HG02798 (cell line): ENCODE results near the gene CLEC1A.

ENCODE experiments used
- ATAC-seq: cut with Tn5 transposase; IDR thresholded peaks from one replicate; pipeline ENCODE4 v1.9.1; 2021; ENCODE audit warnings: mild to moderate bottlenecking; ENCODE audit not compliant: unreplicated experiment, poor library complexity

The CLEC1A gene, protein sequence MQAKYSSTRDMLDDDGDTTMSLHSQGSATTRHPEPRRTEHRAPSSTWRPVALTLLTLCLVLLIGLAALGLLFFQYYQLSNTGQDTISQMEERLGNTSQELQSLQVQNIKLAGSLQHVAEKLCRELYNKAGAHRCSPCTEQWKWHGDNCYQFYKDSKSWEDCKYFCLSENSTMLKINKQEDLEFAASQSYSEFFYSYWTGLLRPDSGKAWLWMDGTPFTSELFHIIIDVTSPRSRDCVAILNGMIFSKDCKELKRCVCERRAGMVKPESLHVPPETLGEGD

DNA sequence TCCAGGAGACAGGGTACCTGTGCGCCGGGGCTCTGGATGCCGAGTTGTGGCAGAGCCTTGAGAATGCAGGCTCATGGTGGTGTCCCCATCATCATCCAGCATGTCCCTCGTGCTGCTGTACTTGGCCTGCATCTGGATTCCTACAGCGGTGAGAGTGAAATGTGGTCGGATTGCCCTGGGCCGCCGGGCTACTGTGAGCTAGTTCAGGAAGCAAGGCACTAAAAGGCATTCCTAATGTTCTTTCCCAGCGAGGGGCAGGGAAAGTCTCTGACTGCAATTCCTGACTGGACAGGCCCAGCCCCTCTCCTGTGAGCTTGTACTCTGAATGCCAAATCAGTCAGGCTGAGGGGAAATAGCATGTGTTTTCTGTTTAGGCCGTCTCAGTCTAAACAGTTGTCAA lies at the start of gene CLEC1A:
Gene CLEC1A (minus strand): TSS at position 195 of the 400 bp plus-strand sequence. CDS start 63 bp downstream, at position 132.
- no peak for ATAC-seq

DNA sequence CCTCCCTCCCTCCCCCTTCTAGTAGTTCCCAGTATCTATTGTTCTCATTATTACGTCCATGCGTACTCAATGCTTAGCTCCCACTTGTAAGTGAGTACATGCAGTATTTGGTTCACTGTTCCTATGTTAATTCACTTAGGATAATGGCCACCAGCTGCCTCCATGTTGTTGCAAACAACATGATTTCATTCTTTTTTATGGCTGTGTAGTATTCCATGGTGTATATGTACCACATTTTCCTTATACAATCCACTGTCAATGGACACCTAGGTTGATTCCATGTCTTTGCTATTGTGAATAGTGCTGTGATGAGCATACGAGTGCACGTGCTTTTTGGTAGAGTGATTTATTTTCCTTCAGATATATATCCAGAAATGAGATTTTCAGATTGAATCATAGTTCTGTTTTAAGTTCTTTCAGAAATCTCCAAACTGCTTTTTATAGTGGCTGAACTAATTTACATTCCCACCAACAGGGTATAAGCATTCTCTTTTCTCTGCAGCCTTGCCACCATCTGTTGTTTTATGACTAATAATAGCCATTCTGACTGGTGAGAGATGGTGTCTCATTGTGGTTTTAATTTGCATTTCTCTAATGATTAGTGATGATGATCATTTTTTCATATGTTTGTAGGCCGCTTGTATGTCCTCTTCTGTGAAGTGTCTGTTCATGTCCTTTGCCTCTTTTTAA lies 49.1 kb upstream of the CLEC1A start:
- peak; percentile 70 for ATAC-seq

DNA sequence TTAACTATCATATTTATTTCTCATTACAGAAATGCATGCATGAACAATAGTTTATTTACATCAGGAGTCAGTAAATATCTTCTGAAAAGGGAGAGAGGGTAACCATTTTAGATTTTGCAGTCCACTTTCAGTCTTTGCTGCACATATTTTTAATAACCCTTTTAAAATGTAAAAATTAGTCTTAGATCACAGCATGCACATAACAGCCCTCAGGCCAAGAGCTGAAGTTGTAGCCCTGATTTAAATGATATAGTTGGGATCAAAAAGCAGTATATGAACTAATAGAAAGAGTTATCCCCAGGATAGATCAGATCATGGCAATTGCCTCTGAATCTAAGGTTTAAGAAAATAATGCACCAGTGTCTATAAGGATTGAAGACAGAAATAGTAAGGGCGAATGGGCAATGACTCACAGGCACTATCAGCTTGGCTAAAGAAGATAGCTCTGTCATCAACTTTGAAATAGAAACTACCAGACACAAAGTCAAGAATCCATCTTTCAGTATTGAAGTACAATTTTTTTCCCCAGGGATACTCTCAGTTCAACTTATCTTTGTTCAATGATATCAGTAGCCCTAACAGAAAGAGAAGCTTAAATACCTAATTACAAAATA lies 44.3 kb upstream of the CLEC1A start:
- ATAC-seq: no peak

DNA sequence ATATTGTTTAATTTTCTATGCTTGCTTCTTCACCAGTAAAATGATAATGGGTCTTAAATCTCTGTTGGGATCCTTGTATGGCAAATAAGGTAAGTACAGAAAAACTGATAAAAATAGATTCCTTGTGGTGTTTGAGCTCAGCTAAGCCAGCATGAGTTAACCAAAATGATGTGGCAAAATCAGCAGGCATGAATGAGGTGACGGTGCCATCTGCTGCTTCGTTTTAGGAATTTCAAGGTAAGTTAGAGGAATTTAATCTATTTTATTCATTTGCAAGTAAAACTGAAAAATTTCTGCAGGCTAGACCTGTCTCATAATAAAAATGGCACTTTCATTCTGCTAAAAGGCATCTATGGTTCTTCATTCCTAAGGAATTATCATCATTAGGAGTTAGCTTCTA lies 41.2 kb upstream of the CLEC1A start:
- ATAC-seq: no peak

DNA sequence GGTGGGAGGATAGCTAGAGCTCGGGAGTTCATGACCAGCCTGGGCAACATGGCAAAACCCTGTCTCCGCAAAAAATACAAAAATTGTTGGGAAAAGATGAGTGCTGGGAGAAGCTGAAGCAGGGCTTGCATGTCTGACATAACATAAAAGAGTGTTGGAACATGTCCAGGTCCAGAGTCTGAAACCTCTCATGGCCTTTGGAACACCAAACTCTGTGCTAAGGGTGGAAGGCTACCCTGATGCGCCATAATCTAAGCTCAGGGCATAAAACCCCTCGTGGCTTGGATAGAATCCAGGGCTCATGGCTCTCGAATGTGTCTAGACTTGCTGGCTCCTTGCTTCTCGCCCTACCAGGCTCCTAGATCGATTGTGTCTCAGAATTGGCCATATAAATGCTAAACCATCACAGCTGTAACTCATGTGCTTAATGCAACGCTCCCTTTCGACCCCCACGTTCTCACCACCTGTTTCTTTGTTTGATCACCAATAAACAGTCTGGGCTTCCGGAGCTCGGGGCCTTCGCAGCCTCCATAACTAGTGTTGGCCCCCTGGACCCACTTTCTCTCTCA lies 37.9 kb upstream of the CLEC1A start:
- no peak for ATAC-seq

DNA sequence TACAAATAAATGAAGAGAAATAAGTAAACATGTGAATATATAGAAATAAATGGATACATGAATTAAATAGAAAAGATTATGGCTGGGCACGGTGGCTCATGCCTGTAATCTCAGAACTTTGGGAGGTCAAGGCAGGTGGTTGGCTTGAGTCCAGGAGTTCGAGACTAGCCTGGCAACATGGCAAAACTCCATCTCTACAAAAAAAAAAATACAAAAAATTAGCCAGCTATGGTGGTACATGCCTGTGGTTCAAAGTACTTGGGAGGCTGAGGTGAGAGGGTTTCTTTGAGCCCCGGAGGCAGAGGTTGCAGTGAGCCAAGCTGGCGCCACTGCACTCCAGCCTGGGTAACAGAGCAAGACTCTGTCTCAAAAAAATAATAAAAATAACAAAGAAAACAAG lies 36.3 kb upstream of the CLEC1A start:
- no peak for ATAC-seq

DNA sequence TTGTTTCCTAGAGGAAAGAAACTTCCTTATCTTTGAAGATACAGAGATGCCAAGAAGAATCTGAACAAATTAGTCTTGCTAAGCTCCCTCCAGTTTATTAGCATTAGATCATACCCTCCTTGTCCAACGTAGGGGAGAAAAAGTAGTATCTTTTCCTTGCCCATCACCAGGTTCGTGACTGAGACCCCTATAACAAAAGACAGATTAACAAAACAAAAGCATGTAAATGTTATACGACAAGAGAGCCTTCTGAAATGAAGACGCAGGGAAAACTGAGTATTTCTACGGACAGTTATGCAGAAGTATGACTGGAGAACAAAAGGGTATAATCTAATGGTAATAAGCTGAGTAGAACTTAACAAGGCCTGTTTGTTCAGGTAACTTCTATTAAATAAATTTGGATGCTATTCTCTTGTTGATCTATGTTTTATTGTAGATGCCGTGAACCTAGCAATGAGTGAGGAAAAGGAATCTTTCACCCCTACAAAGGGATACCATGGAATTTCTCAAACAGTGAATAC lies 34.1 kb upstream of the CLEC1A start:
- ATAC-seq: no peak

DNA sequence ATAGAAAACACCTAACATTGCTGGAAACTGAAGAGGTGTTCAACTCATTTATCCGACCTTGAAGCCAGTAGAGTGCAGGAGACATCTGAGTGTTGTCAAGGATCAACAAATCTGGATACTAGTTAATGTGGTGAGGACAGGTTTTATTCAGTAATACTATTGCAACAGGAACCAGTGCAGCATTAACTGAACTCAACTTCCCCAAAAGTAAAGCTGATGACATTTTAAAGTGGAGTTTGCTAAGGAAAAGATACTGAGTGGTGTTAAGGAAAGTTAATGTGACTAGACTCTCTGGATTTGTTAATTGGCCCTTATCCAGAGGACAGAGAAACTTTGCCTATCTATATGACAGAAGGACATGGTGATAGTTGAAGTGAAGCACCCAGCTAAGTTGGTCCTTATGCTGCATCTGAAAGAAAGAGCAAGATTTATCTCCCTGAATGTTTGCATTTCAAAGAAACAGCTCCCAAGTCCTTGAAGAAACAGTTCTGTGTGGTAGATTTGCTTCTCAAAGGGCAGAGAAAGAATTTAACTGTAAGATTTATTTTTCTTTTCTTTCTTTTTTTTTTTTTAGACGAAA lies 32.4 kb upstream of the CLEC1A start:
- no peak for ATAC-seq

DNA sequence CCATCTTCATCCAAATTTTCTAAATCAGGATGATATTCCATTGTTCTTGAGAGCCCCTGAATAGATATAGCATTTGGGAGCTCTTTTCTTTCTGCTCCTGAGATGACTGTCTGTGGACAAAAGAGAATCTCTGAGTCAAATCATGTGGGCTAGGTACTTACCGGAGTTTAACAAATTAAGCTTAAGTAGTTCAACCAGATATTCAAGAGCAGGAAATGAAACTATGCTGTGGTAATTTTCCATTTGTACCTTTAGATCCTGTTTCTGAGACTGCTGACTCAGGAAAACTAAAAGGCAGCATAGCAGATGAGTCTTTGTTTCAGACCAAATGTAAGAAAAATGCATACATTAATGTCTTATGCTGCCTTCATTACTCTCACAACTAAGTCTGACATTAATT lies 31.3 kb upstream of the CLEC1A start, which contains the start of gene CLEC7A:
Gene CLEC7A (minus strand): TSS at position 158 of the 400 bp plus-strand sequence. CDS start 117 bp downstream, at position 41.
- peak; percentile 85 for ATAC-seq

DNA sequence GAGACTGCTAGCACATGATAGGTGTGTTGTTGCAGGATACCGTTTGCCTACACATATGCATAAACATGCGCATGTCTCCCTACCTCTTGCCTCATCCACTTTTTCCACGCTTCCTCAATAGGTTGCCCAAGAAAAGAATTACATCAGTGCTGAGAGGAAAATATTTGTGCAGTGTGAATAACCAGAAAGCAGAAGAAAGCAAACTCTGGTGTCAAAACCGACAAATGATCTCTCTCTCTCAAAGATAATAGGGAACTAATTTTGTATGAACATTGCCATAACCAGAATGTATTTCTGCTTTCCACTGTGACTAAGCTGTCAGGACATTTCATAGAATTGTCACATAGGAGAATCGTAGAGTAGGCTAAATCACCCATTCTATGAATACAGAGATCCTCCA lies 29.9 kb upstream of the CLEC1A start:
- no peak for ATAC-seq

DNA sequence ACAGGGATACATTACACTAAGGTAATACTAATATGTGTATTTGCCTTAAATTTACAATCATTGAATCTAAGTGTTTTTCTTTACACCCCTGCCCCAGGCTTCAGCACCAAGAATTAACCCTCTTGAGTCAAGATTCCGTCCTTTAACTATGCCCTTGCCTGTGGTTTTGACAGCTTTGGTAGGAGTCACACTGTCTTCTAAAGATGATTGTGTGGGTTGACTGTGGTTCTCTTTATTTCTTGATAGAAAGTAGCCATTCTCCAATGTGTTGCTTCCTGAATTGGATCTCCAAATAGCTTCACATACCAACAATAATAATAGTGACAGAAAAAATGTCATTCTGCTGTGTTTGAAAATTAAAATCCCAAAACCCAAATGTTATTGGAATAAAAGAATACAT lies 27.6 kb upstream of the CLEC1A start:
- no peak for ATAC-seq

DNA sequence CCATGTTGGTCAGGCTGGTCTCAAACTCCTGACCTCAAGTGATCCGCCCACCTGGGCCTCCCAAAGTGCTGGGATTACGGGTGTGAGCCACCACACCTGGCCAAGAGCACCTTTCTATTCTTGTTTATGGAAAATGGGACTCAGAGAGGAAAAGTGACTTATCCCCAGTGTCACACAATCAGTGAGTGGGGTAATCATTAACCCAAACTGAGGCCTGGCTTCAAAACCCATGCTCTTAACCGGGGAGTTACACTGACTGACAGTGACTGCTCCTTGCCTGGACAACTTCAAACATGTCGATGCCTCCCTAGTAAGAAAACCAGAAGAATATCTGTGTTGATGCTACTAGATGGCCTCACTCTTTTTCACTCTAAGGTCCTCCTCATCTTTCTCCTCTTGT lies 23.9 kb upstream of the CLEC1A start:
- no peak for ATAC-seq

DNA sequence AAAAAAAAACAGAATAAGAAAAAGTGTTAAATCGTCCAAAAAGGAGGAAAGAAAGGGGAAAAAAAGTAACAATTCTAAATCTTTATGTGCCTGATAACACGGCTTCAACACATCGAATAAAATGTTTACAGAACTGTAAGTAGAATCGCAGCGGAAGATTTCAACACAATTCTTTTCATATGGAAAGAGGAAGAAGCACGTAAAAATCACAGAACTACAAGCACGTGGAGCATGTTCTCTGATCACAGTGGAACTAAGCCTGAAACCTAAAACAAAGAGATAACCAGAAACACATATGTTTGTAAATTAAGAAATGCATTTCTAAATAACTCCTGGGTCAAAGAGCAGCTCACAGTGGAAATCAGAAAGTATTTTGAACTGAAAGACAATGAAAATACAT lies 22.5 kb upstream of the CLEC1A start:
- ATAC-seq: no peak

DNA sequence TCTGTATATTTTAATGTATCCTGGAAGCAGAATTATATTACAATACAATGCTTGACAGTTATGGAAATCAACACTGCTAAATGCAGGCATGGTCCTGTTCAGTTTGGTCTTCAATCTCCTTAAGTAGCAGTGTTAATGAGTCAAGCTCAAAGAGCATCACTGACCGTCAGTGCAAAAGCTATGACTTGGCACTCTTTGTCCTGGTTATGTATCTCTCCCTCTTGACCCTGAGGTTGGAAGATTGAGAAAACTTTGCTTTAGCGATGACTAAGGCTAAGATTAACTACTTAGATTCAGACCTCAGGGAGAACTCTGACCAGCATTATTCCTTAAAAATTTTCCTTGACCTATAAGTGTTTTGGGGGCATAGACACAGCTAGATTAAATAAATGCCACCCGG lies 20.3 kb upstream of the CLEC1A start:
- no peak for ATAC-seq

DNA sequence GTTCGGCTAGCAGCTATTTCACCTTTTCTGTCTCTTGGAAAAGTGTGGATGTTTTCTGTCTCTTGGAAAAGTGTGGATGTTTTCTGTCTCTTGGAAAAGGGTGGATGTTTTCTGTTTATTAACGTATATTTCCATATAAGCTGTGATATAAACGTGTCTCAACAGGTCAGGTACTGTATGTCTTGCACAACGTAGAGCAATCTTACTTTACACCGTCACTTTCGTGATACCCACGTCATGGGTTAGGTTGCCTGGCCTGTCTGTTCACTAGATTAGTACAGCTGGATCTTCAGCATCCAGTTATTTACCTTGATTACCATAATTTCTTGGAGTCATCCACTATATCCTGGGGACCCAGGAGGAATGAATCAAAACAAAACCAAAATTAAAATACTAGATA lies 17.1 kb upstream of the CLEC1A start:
- no peak for ATAC-seq

DNA sequence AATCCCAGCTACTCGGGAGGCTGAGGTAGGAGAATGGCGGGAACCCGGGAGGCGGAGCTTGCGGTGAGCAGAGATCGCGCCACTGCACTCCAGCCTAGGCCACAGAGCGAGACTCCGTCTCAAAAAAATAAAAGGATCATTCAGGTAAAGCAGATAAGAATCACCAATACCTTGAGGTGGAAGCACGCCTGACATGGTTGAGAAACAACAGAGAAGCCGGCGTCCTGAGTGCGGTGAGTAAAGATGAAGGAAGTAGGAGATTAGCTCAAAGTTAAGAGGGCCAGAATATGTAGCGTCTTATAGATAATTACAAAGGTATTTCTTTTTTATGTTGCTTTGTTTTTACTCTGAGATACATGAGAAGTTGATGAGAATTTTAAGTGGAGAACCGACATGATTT lies 16.5 kb upstream of the CLEC1A start:
- ATAC-seq: no peak

DNA sequence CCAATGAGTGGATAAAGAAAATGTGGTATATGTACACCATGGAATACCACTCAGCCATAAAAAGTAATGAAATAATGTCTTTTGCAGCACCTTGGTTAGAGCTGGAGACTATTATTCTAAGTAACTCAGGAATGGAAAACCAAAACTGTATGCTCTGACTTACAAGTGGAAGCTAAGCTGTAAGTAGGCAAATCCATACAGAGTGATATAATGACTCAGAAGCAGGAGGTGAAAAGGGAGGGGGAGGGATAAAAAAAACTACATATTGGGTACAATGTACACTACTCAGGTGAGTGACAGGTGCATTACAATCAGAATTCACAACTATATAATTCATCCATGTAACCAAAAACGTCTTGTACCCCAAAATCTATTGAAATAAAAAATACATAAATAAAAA lies 15.1 kb upstream of the CLEC1A start:
- no peak for ATAC-seq

DNA sequence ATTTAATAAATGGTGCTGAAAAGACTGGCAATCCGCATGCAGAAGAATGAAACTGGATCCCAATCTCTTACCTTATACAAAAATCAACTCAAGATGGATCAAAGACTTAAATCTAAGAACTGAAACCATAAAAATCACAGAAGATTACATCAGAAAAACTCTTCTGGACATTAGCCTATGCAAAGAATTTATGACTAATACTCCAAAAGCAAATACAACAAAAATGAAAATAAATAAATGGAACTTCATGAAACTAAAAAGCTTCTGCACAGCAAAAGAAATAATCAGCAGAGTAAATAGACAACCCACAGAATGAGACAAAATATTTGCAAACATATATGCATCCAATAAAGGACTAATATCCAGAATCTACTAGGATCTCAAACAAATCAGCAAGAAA lies 14.3 kb upstream of the CLEC1A start:
- ATAC-seq: no peak

DNA sequence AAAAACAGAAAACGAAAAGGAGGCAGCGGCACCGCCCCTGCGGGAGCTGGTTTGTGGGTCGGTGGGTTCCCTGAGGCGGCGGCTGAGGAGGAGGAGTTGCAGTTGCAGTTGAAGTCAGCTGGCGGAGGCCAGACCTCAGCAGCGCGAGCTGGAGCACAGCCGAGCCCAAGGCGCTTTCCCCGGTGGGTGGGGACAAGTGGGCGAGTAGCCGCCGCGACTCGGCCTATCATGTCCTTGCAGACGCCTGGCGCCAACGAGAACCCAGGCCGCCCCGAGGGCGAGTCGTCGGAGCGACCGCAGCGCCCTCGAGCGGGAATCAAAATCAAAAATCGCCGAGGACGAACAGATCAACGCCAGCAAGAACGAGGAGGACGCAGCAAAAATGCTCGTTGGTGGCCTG lies 12.7 kb upstream of the CLEC1A start:
- no peak for ATAC-seq

DNA sequence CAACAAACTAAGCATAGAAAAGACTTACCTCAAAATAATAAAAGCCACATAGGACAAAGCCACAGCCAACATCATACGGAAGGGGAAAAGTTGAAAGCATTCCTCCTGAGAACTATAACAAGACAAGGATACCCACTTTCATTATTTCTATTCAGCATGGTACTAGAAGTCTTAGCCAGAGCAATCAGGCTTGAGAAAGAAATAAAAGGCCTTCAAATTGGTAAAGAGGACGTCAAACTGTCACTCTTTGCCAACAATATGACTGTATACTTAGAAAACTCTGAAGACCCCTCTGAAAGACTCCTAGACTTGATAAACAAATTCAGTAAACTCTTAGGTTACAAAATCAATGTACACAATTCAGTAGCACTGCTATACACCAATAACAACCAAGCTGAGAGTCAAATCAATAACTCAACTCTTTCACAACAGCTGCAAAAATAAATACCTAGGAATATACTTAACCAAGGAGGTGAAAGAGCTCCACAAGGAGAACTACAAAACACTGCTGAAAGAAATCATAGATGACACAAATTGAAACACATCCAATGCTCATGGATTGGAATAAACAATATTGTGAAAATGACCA lies 11.6 kb upstream of the CLEC1A start:
- ATAC-seq: no peak
